CD4-positive, alpha-beta T cell (primary cell): ENCODE data around the gene OXCT1. TPM values are rescaled to one million over a fixed set of nuclear protein-coding genes. Genes with fewer than 3 reads are reported as not detected.
"Not testable (repeated sequence)": the region's sequence is repeated elsewhere in the genome, so short reads cannot be mapped to it uniquely, and the experiment has no call there.

Experiments used
- ATAC-seq: fragments of 200-7000 bp; cut with Tn5 transposase; one replicate; pipeline ENCODE4 v1.10.0; 2022; ENCODE audit warnings: mild to moderate bottlenecking; ENCODE audit not compliant: poor library complexity
- CTCF ChIA-PET: fragments of 350-600 bp; sonication (Branson Sonifier 250); formaldehyde crosslinking; loops from one replicate; lab custom pipeline; 2021; ENCODE audit warnings: antibody characterized with exemption, inconsistent platforms; lab: Charles Lee
- POLR2A ChIA-PET: fragments of 350-600 bp; sonication (Branson Sonifier 250); formaldehyde crosslinking; loops from one replicate; lab custom pipeline; 2021; ENCODE audit warnings: antibody characterized with exemption, inconsistent platforms; lab: Charles Lee
- DNase-seq, 14 experiments: peaks; one replicate each; pipeline ENCODE4 v3.0.0-alpha.2; 2013 to 2020; ENCODE audit warnings: mixed read lengths in 2 of 14
- H3K27ac ChIP-seq, 2 donors: one replicate each; pipeline versions ENCODE4 v1.5.1 to v1.7.0; 2013; ENCODE audit warnings: low read length in 2 of 2, low read depth in 1 of 2, mild to moderate bottlenecking in 1 of 2
- H3K27me3 ChIP-seq, 2 experiments: 1 replicate in 1 of 2; 2 replicates in 1 of 2; pipeline versions ENCODE4 v1.6.1 to v1.7.0; 2013; ENCODE audit warnings: low read length in 2 of 2, control low read depth in 1 of 2, mild to moderate bottlenecking in 1 of 2, moderate library complexity in 1 of 2; ENCODE audit not compliant: insufficient read depth in 2 of 2, control insufficient read depth in 1 of 2
- H3K36me3 ChIP-seq: one replicate; pipeline ENCODE4 v1.6.1; 2013; ENCODE audit warnings: low read length, control low read depth; ENCODE audit not compliant: insufficient read depth
- H3K4me1 ChIP-seq: one replicate; pipeline ENCODE4 v1.6.1; 2013; ENCODE audit warnings: low read length, control low read depth; ENCODE audit not compliant: insufficient read depth
- H3K4me3 ChIP-seq: one replicate; pipeline ENCODE4 v1.5.1; 2013; ENCODE audit warnings: mild to moderate bottlenecking, low read length, moderate library complexity
- H3K9me3 ChIP-seq, 2 experiments: 1 replicate in 1 of 2; 2 replicates in 1 of 2; pipeline versions ENCODE4 v1.6.1 to v1.7.0; 2013; ENCODE audit warnings: low read length in 2 of 2, mild to moderate bottlenecking in 2 of 2, control low read depth in 1 of 2, moderate library complexity in 1 of 2; ENCODE audit not compliant: control insufficient read depth in 1 of 2, insufficient read depth in 1 of 2
- H3K27ac Mint-ChIP-seq: one replicate; pipeline ENCODE4 v1.8.0; 2020; ENCODE audit warnings: mixed read lengths
- H3K27me3 Mint-ChIP-seq: one replicate; pipeline ENCODE4 v1.8.0; 2021; ENCODE audit warnings: mixed read lengths
- H3K36me3 Mint-ChIP-seq: one replicate; pipeline ENCODE4 v1.8.0; 2021; ENCODE audit warnings: low read depth, mixed read lengths
- H3K4me1 Mint-ChIP-seq: one replicate; pipeline ENCODE4 v1.8.0; 2021; ENCODE audit warnings: low read depth, mixed read lengths
- H3K4me3 Mint-ChIP-seq: one replicate; pipeline ENCODE4 v1.8.0; 2020; ENCODE audit warnings: mild to moderate bottlenecking, mixed read lengths
- H3K9me3 Mint-ChIP-seq: one replicate; pipeline ENCODE4 v1.8.0; 2020; ENCODE audit warnings: mixed read lengths
- intact Hi-C, 2 experiments: fragments of 100-400 bp; cut with DNase I in 1 of 2; cut with micrococcal nuclease in 1 of 2; formaldehyde crosslinking; loops; one replicate each; pipeline versions ENCODE4 v1.15.1 to v1.9.0; 2023 to 2025; cut with DNase I, micrococcal nuclease
- total RNA-seq, 174 experiments: library from RNA in 2 of 174; stranded (reverse) in 2 of 174; gene quantifications; one replicate each; pipeline ENCODE4 v1.2.3 and lab custom pipeline; 2021 to 2026
- TF ChIP-seq, protein P1 (sequence below): fragments of 200-600 bp; IDR thresholded peaks from one replicate; pipeline ENCODE4 v1.8.0; 2022; ENCODE audit warnings: antibody characterized with exemption, mild to moderate bottlenecking

OXCT1 gene
- total RNA-seq, 2 experiments from 2014 or later, result 14.7 to 15.3 TPM

DNA sequence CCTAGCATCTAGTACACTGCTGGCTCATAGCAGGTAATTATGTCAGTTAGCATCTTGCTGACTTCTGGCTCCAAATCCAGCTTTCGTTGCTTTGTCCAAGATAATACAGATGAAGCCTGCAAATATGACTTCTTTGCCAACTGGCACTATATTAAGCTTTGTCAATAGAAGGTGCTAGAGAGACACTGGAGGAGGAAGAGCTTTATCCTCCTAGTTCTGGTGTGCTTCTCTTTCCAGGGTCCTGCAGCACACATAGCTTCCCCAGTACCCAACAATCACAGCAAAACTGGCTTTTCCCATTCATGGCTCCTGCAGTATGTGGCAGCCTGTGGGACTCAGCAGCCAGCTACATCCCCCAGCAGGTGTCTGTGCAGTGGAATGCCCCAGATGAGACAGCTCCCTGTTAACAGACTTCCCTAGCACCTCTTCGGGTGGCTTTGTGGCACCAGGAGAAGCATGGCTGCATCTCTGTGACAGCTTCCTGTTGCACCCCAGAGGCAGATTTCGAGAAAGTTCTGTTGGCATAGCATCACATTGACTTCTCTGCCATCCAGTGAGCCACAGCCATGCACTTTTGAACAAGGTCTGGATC is 147.8 kb downstream of the OXCT1 start:
- TF ChIP-seq, protein P1, sequence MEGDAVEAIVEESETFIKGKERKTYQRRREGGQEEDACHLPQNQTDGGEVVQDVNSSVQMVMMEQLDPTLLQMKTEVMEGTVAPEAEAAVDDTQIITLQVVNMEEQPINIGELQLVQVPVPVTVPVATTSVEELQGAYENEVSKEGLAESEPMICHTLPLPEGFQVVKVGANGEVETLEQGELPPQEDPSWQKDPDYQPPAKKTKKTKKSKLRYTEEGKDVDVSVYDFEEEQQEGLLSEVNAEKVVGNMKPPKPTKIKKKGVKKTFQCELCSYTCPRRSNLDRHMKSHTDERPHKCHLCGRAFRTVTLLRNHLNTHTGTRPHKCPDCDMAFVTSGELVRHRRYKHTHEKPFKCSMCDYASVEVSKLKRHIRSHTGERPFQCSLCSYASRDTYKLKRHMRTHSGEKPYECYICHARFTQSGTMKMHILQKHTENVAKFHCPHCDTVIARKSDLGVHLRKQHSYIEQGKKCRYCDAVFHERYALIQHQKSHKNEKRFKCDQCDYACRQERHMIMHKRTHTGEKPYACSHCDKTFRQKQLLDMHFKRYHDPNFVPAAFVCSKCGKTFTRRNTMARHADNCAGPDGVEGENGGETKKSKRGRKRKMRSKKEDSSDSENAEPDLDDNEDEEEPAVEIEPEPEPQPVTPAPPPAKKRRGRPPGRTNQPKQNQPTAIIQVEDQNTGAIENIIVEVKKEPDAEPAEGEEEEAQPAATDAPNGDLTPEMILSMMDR, result no peak
- ChIA-PET CTCF (no interaction called here), POLR2A (no interaction called here)
- H3K27ac Mint-ChIP-seq, result no peak overlapping the region
- no peak overlapping the region for H3K4me3 Mint-ChIP-seq
- no peaks in the 10 kb centered on the region for H3K9me3 Mint-ChIP-seq
- Histone ChIP-seq H3K9me3 (no peaks in the 10 kb centered on the region), H3K4me1 (no peaks in the 10 kb centered on the region), H3K4me3 (no peak overlapping the region), H3K27ac (no peak overlapping the region), H3K27me3 (no peaks in the 10 kb centered on the region), H3K36me3 (no peaks in the 10 kb centered on the region)
- no peaks in the 10 kb centered on the region for H3K27me3 Mint-ChIP-seq
- intact Hi-C loops, result no loop called here
- DNase-seq (no peak), ATAC-seq (no peak)
- peaks cover under 1% of the 10 kb centered on the region for H3K36me3 Mint-ChIP-seq
- H3K4me1 Mint-ChIP-seq, result no peaks in the 10 kb centered on the region

GRCh38 chr5:41721516-41721915 is 148.7 kb downstream of the OXCT1 start:
- TF ChIP-seq, protein P1, result no peak
- no peak overlapping the region for H3K4me3 Mint-ChIP-seq
- H3K27me3 Mint-ChIP-seq, result peaks cover 6% of the 10 kb centered on the region
- H3K4me3 ChIP-seq, result no peak overlapping the region
- no peaks in the 10 kb centered on the region for H3K27me3 ChIP-seq
- H3K36me3 Mint-ChIP-seq, result no peaks in the 10 kb centered on the region
- H3K4me1 Mint-ChIP-seq, result no peaks in the 10 kb centered on the region
- H3K4me1 ChIP-seq, result no peaks in the 10 kb centered on the region
- ChIA-PET CTCF (no interaction called here), POLR2A (no interaction called here)
- DNase-seq (no peak), ATAC-seq (no peak)
- H3K27ac ChIP-seq, result no peak overlapping the region
- H3K27ac Mint-ChIP-seq, result no peak overlapping the region
- no peaks in the 10 kb centered on the region for H3K36me3 ChIP-seq
- H3K9me3 Mint-ChIP-seq, result peaks cover 6% of the 10 kb centered on the region
- H3K9me3 ChIP-seq, result no peaks in the 10 kb centered on the region
- intact Hi-C loops, result no loop called here

DNA sequence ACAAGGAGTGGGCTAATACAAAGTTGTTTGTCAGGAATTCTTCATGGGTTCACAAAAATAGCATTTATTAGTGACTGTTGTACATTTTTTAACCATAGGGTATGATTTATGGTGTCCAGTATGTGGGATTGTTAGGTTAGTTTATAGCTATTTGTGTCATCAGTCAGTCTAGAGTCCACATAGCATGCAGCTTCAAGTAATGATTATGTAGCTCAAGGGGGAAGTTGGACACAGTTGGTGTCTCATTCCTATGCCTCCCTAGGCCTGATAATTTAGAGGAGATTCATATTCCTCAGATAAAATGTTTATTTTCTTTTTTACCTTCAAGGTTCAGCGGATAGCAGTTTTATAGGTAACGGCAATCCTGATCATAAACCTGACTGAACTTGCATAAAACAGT is 153.8 kb downstream of the OXCT1 start:
- intact Hi-C loops, result no loop called here
- DNase-seq, result no peak
- CTCF ChIA-PET, result interaction anchor here (0.6 to 1.4 kb wide), 2 partner anchors 10 to 1131 kb away, joined by 3 to 4 read pairs; no protein-coding TSS in a partner anchor

GRCh38 chr5:41714446-41714845 is 155.8 kb downstream of the OXCT1 start:
- CTCF ChIA-PET, H3K36me3 ChIP-seq, H3K4me1 Mint-ChIP-seq, H3K27ac ChIP-seq, DNase-seq, H3K4me1 ChIP-seq, POLR2A ChIA-PET, H3K4me3 Mint-ChIP-seq, intact Hi-C loops, H3K27me3 ChIP-seq, H3K27me3 Mint-ChIP-seq, ATAC-seq, H3K4me3 ChIP-seq, H3K36me3 Mint-ChIP-seq, H3K27ac Mint-ChIP-seq: not testable (repeated sequence)
- H3K9me3 Mint-ChIP-seq, result peaks cover 15% of the 10 kb centered on the region
- H3K9me3 ChIP-seq, result peaks cover 11 to 19% of the 10 kb centered on the region in 2 experiments

More for the DNA sequence above, 153.8 kb downstream of the OXCT1 start:
- H3K4me1 Mint-ChIP-seq, result no peaks in the 10 kb centered on the region
- H3K9me3 Mint-ChIP-seq, result peaks cover 15% of the 10 kb centered on the region
- H3K9me3 ChIP-seq, result peaks cover 11 to 19% of the 10 kb centered on the region in 2 experiments
- H3K4me3 Mint-ChIP-seq, result no peak overlapping the region
- H3K27me3 ChIP-seq, result no peaks in the 10 kb centered on the region
- ATAC-seq, result no peak
- POLR2A ChIA-PET, result no interaction called here
- no peak overlapping the region for H3K27ac ChIP-seq
- H3K36me3 Mint-ChIP-seq, result no peaks in the 10 kb centered on the region
- TF ChIP-seq, protein P1, result no peak
- no peak overlapping the region for H3K4me3 ChIP-seq
- H3K4me1 ChIP-seq, result no peaks in the 10 kb centered on the region
- no peaks in the 10 kb centered on the region for H3K36me3 ChIP-seq
- H3K27me3 Mint-ChIP-seq, result peaks cover 6% of the 10 kb centered on the region
- H3K27ac Mint-ChIP-seq, result no peak overlapping the region
